ENCODE measurements around the gene TESK1.
"Not testable (repeated sequence)": the region's sequence is repeated elsewhere in the genome, so short reads cannot be mapped to it uniquely, and the experiment has no call there.

TESK1 gene

DNA sequence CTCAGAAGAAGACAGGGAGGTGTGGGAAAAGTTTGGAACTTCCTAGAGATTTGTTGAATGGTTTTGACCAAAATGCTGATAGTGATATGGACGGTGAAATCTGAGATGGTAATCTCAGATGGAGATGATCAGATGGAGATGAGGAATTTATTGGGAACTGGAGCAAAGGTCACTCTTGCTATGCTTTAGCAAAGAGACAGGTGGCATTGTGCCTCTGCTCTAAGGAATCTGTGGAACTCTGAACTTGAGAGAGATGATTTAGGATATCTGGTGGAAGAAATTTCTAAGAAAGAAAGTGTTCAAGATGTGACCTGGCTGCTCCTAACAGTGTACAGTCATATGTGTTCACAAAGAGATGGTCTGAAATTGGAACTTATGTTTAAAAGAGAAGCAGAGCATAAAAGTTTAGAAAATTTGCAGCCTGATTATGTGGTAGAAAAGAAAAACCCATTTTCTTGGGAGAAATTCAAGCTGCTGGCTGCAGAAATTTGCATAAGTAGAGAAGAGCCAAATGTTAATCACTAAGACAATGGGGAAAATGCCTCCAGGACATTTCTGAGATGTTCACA lies 25.3 kb upstream of the TESK1 start:
- not testable (repeated sequence) for DNase-seq (ENCODE audit: low read depth)

DNA sequence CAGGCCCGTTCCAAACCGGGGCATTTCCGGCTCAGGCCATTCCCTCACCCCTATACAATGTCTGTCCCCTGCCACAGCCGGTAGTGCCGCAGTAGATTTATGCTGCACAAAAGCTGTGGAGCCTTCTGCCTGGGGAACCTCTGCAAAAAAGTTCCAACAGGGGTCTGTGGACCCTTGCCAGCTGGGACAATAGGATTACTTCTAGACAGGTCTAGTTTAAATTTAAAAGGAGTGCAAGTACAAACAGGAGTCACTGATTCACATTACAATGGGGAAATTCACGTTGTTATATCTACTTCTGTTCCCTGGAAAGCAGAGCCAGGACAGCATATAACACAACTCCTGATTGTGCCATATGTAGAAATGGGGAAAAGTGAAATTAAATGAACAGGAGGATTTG lies 21.5 kb upstream of the TESK1 start:
- DNase-seq (ENCODE audit: low read depth) = not testable (repeated sequence)

GRCh38 chr9:35584681-35585080 lies 20.4 kb upstream of the TESK1 start:
- not testable (repeated sequence) for DNase-seq (ENCODE audit: low read depth)

GRCh38 chr9:35588506-35588905 lies 16.6 kb upstream of the TESK1 start:
- DNase-seq (ENCODE audit: low read depth) = not testable (repeated sequence)

DNA sequence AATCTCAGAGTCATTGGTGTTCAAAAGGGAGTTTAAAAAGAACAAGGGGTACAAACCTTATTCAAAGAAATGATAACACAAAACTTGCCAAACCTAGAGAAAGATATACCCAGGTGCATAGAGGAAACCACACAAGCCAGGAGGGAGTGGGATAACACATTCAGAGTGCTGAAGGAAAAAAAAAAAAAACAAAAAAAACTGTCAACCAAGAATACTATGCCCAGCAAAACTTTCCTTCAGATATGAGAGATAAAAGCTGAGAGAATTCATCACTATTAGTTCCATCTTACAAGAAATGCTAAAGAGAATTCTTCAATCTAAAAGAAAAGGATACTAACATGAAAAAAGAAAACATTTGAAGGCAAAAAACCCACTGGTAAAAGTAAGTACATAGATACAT lies 11.5 kb upstream of the TESK1 start:
- no peak for DNase-seq (ENCODE audit: low read depth)

DNA sequence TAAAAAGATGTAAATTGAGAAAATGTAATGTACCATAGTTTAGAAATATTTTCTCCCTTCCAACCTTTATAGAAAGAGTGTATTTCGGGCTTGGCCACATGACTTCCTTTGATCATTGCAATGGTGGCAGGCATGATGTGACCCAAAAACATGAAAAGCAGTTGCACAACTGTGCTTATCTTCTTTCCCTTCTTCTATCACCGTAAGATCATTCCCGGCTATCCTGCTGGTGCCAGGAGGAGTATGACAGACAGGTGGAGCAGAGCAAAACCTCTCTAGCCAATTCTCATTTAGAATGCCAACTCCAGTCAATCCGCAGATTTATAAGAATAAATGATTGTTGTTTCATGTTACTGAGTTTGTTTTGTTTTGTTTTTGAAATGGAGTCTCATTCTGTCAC lies 10.6 kb upstream of the TESK1 start:
- no peak for DNase-seq (ENCODE audit: low read depth)

GRCh38 chr9:35596907-35597306 lies 8.2 kb upstream of the TESK1 start:
- not testable (repeated sequence) for DNase-seq (ENCODE audit: low read depth)

DNA sequence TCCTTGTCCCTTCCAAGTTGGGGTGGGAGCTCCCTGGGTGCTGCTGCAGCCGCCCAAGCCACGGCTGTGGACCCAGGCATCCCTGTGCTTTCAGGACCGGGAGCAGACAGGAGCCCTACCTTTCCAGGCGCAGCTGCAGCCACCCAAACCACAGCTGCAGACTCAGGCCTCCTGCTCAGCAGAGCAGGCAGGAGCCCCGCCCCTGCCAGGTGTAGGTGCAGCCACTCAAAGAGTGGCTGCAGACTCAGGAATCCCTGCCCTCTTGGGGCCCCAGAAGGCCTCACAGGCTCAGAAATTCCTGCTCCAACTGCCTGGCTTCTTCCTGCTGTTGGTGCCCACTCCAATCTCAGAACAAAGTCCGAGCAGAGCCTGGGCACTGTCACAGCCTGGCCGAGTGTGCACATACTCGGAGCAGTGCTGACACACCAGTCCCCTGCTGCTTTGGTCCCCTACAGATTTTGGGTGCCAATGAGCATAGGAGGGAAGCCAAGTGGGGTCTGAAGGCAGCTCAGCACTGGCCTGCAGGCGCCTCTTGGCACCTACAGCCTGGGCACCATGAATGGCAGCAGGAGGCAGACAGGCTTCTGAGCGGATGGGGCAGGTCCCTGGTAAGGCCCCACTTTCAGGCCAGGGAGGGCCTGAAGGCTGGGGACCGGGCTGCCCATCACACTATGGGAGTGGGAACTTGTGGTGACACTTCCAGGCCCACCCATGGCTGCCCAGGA lies 6.0 kb upstream of the TESK1 start:
- DNase-seq (ENCODE audit: low read depth) = no peak

DNA sequence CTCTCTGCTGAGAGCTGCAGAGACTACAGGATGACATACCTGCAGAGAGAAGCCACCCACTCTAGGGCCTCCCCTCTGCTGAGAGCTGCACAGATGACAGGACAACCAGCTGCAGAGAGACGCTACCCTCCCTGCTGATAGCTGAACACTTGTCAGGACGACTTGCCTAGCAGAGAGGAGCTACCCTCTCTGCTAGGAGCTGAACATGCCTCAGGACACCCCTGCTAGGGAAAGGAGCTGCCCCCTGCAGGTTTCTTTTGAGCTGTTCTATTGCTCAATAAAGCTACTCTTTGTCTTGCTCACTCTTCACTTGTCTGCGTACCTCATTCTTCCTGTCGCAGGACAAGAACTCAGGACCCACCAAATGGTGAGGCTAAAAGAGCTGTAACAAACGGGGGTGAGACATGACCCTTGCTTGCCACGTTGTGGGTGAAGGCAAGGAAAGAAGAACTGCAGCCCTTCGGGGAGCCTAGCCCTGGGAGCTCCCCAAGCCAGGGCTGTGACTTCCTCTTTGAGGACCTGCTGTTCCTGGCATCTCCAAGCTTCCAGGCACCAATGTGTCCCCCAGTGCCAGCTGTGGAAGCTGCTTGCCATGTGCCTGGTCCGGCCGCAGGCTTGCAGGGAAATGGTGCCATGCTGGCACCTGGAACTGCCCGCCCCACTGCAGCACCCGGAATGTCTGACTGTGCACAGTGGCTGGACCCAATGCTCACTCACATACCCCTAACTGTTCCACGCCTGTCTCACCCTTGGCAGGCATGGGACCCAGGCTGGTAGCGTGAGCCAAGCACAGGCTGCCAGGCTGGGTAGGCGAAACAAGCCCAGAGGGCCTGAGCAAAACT lies 5.1 kb upstream of the TESK1 start:
- no peak for DNase-seq (ENCODE audit: low read depth)

GRCh38 chr9:35603506-35603985 lies 1.5 kb upstream of the TESK1 start:
- DNase-seq (ENCODE audit: low read depth) = no peak

GRCh38 chr9:35603986-35604577 lies 980 bp upstream of the TESK1 start:
- DNase-seq (ENCODE audit: low read depth) = peak; percentile 99

DNA sequence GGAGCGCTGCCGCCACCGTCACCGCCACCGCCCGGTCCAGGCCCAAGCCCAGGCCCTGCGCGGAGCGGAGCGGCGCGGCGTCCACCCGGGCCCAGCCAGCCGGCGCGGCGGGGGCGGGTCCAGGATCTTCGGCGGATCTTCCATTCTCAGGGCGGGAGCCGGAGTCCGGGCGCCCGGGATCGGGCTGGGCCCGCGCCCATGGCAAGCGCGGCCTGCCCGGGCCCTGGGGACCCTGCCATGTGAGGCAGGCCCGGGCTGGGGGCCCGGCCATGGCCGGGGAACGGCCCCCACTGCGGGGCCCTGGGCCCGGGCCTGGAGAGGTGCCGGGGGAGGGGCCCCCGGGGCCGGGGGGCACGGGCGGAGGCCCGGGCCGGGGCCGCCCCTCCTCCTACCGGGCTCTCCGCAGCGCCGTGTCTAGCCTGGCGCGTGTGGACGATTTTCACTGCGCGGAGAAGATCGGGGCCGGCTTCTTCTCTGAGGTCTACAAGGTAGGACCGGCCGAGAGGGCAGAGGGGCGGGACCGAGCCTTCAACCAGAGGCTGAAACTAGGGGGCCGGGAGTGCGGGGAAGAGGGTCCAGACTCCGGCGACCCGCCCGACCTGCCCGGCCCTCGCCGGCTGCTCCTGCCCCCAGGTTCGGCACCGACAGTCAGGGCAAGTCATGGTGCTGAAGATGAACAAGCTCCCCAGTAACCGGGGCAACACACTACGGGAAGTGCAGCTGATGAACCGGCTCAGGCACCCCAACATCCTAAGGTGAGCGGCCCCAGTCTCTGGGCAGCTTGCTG lies 482 bp downstream of the TESK1 start:
- DNase-seq (ENCODE audit: low read depth) = no peak

DNA sequence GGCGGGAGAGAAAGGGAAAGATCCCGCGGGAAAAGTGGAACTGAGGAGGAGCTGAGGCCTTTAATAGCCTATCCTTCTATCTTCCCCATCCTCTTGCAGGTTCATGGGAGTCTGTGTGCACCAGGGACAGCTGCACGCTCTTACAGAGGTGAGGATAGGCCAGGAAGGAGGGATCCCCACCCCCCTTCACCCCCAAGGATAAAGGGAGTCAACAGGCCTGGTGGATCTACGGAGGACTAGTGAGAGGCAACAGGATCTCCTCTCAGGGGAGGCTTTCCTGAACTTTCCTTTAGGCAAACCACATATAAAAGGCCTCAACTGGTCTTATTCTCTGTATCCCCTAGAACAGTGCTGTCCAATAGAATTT lies 1.1 kb downstream of the TESK1 start:
- DNase-seq (ENCODE audit: low read depth) = no peak

DNA sequence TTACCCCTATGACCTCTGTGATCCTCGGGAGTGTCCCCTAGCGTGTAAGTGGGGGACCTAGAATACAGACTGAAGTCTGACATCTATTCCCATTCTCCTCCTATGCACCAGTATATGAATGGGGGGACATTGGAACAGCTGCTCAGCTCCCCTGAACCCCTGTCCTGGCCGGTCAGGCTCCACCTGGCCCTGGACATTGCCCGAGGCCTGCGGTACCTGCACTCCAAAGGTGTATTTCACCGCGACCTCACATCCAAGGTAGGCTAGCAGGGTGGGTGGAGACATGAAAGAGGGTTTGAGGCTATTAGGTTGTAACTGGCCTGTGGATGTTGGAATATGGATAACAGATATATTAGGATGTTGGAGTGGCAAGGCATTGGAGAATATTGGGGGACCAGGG lies 1.7 kb downstream of the TESK1 start:
- DNase-seq (ENCODE audit: low read depth) = no peak

DNA sequence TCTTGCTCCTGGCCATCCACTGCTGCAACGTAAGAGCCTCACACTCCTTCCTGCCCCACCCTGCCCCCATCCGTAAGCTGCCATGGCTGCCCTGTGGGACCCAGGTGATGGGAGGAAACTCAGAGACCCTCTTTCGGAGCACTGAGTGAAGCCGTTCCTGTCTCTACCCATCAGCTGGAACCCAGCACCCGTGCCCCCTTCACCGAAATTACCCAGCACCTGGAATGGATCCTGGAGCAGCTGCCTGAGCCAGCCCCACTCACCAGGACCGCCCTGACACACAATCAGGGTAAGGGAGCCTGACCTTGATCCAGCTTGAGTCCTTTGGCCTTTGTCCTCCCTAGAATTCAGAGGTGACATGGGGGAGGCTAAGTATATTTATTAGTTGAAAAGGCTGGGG lies 3.2 kb downstream of the TESK1 start:
- DNase-seq (ENCODE audit: low read depth) = no peak

GRCh38 chr9:35609001-35609819 lies 4.1 kb downstream of the TESK1 start:
- no peak for DNase-seq (ENCODE audit: low read depth)

GRCh38 chr9:35609820-35610163 lies 4.7 kb downstream of the TESK1 start:
- DNase-seq (ENCODE audit: low read depth) = no peak

GRCh38 chr9:35611230-35611797 lies 6.3 kb downstream of the TESK1 start:
- DNase-seq (ENCODE audit: low read depth) = peak; percentile 37

DNA sequence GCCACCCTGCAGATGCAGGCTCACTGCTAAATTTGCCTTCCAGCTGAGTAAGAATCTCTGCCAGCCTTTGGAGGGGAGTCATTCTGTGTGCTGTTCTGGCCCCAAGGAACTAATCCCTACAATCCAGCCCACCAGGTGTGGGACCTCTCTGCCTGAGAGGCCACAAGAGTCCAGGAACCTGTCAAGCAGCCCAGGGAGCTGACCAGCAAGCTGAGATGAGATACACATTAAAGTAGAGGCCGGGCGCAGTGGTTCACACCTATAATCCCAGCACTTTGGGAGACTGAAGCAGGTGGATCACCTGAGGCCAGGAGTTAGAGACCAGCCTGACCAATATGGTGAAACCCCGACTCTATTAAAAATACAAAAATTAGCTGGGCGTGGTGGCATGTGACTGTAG lies 7.0 kb downstream of the TESK1 start:
- DNase-seq (ENCODE audit: low read depth) = not testable (repeated sequence)

DNA sequence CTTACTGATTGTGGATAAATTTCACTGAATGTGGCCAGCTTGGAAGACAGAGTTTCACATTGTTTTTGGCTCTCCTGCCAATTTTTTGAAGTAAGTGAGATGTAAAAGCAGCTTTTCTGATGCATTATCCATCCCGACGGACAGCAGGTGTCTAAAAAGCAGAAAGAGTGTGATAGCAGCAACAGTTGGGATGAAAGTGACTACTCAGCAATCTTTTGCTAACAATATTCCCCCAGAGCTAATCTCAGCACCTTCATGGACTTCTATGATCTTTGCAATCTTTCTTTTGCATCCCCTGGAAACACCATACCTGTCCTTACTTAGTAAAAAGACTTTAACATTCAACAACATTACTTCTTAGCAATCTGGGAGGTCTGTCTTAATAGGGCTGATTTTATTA lies 7.8 kb downstream of the TESK1 start:
- no peak for DNase-seq (ENCODE audit: low read depth)
